GM21528 (cell line): ENCODE results near the gene OR5B21.

ENCODE experiments used
- ATAC-seq: cut with Tn5 transposase; IDR thresholded peaks from one replicate; pipeline ENCODE4 v1.9.1; 2021; ENCODE audit warnings: mild to moderate bottlenecking, moderate library complexity; ENCODE audit not compliant: unreplicated experiment, low FRiP score

OR5B21 gene

DNA sequence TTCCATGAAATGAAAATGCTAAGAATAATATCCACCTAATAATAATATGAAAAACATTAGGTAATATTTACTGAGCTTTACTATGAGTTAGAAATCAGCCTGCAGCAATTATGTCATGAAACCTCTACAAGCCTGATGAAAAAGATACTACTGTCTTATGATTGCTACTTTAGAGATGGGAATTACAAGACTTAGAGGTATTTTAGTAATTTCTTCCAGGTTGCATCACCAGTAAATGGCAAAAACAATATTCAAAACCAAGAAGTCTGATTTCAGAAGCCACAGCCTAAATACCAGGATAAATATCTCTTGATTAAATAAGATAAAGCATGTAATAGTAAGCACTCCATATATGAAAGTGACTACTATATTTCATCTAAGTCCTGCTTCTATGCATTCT lies 13.8 kb downstream of the OR5B21 start:
- ATAC-seq = no peak

DNA sequence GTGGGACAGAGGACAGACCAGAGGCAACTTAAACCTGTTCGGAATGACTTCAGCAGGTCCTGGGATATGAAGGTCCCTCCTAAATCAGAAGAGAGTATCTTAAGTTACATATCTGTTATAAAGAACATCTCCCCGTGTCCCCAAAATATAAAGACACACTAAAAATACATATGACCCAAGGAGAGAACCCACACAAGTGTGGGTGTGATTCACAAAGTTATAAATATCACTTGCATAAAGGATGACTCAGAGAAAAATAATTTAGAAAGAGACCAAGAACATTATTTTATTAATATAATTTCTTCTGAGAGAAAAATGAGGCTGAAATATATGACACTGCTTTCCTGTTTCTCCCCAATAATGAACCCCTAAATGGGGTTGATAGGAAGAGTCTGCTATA lies 14.2 kb downstream of the OR5B21 start:
- no peak for ATAC-seq

DNA sequence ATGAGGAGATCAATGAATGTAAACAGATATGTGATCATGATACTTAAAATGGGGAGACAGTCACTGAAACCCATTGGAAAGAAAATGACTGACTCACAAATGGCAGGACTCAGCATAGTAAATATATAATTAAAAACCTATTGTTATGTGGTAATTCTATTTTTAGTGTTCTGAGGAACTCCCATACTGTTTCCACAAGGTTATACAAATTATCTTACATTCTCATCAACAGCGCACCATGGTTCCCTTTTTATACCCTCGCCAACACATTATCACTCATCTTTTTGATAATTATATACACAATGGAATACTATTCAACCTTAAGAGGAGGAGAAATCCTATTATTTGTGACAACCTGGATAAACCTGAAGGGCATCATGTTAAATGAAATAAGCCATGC lies 17.1 kb downstream of the OR5B21 start:
- ATAC-seq = no peak

DNA sequence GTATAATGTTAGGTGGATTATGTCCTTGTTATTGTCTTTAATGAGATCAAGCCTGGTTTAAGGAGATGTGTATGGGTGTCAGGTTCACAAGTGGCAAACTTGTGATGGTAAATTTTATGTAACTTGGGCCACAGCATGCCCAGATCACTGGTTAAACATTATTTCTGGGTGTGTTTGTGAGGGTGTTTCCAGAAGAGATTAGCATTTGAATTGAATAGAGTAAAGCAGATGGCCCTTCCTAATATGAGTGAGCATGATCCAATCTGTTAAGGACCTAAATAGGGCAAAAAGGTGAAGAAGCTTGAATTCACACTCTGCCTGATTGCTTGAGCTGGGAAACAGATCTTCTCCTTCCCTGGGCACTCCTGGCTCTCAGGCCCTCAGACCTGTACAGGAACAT lies 20.7 kb downstream of the OR5B21 start:
- ATAC-seq = no peak

DNA sequence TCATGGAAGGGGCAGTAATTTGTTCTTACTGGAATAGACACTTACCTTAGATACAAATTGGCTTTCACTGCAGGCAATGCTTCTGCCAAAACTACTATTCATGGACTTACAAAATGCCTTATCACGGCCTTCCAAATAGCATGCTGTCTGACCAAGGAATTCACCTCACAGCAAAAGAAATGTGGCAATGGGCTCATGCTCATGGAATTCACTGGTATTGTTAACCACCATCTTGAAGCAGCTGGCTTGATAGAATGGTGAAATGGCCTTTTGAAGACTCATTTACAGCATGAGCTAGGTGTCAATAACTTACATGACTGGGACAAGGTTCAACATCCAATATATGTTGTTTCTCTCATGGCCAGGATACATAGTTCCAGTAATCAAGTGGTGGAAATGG lies 21.9 kb downstream of the OR5B21 start:
- ATAC-seq = no peak

DNA sequence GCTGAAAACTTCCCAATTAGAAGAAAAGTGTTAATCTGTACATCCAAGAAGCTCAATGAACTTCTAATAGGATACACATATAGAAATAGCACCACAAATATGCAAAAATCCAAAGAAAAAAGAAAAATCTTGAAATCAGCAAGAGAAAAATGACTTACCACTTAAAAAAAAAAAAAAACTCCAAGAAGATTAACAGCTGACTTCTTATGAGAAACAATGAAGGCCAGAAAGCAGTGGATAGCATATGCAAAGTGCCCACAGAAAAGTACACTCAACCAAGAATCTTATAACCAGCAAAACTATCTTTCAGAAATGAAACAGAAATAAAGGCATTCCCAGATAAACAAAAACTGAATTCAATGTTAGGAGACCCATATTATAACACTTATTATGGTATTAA lies 36.0 kb downstream of the OR5B21 start:
- no peak for ATAC-seq

DNA sequence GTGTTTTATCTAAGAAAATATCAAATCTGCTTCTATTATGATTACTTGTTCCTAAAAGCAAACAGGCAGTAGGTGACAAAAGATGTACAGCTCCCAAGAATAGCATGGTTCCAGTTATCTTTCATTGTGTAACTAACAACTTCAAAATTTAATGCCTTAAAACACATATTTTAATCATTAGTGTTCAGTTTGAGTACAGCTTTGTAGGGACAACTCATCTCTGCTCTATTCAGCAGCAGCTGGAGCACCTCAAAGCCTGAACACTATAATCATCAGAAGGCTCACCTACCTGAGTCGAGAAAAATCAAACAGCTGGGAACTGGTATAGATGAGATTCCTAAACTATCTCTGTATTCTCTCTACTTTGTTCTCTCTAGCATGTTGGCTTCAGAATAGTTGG lies 41.6 kb downstream of the OR5B21 start:
- no peak for ATAC-seq

DNA sequence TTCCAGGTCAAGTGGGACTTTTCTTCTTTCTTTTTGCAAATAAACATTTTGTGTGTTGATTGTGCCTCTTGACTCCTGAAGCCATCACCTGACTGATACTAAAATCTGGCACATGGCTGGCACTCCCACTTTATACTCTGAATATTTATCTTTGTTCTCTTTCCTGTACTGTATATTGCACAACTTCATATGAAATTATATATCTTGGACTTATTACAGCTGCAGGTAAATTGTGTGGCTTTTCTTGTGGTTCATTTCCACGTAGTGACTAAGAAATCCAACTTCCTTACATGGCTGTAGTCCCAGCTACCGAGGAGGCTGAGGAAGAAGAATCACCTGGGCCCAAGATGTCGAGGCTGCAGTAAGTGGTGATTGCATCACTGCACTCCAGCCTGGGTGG lies 42.2 kb downstream of the OR5B21 start:
- no peak for ATAC-seq
